Measurements from ENCODE around the gene GAK. TPM values are rescaled to one million over a fixed set of nuclear protein-coding genes. Genes with fewer than 3 reads are reported as not detected.

GAK gene
- total and polyA plus RNA-seq, 4 donors: 27.4 to 69.7 (median 47.0) TPM

DNA sequence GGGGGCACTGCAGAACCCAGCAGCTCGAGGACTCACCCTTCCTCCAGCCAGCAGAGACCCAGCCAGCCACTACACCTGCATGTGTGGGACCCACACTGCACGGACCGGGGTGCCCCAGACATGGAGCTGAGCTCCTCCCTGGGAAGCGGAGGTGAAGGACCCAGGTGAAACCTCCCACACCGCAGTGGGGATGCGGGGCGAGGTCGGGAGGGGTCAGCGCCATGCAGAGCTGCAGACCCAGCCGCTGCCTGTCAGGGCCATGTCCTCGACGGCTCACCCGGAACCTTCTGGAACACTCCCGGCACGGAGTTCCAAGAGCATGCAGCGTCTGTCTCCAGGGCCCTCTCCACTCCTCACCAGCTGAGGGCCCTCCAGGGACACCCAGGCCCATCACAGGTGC, 42.6 kb downstream of the GAK start:
- no peak for DNase-seq (ENCODE audit: low spot score)
- Histone ChIP-seq H3K9me3 (ENCODE audit: control insufficient read depth in 4 of 4, low read length in 3 of 4) (no peaks in the 10 kb centered on the region), H3K27ac (ENCODE audit: low read depth in 1 of 2, low read length in 2 of 2) (no peak overlapping the region), H3K36me3 (ENCODE audit: control insufficient read depth in 4 of 4, insufficient read depth in 3 of 4, low read depth in 1 of 4, low read length in 3 of 4) (peaks cover 2 to 70% (median 15%) of the 10 kb centered on the region in 4 donors), H3K27me3 (ENCODE audit: control insufficient read depth in 4 of 4, insufficient read depth in 4 of 4, low read length in 3 of 4) (no peaks in the 10 kb centered on the region), H3K9ac (ENCODE audit: low read depth in 1 of 2, low read length in 2 of 2) (no peak overlapping the region), H3K4me3 (ENCODE audit: low read depth in 1 of 3, low read length in 3 of 3) (no peak overlapping the region), H3K4me1 (ENCODE audit: control insufficient read depth in 4 of 4, insufficient read depth in 4 of 4, low read length in 3 of 4) (no peaks in the 10 kb centered on the region)
- WGBS: 98% methylated on average over 16 of the region's 16 CpGs
- TF ChIP-seq, protein P1, sequence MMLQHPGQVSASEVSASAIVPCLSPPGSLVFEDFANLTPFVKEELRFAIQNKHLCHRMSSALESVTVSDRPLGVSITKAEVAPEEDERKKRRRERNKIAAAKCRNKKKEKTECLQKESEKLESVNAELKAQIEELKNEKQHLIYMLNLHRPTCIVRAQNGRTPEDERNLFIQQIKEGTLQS (IDR thresholded peaks at IDR 0.05): no peak
- TF ChIP-seq JUND (IDR thresholded peaks at IDR 0.05) (no peak), FOXA1 (IDR thresholded peaks at IDR 0.05) (no peak), YY1 (IDR thresholded peaks at IDR 0.05) (no peak), ZBTB33 (IDR thresholded peaks at IDR 0.05) (no peak), TAF1 (conservative IDR thresholded peaks at IDR 0.05) (no peak), HNF4A (conservative IDR thresholded peaks at IDR 0.05) (no peak), SP1 (IDR thresholded peaks at IDR 0.05) (no peak), NR2F2 (IDR thresholded peaks at IDR 0.05) (no peak), HNF4G (IDR thresholded peaks at IDR 0.05) (no peak)
- TF ChIP-seq, protein P2, sequence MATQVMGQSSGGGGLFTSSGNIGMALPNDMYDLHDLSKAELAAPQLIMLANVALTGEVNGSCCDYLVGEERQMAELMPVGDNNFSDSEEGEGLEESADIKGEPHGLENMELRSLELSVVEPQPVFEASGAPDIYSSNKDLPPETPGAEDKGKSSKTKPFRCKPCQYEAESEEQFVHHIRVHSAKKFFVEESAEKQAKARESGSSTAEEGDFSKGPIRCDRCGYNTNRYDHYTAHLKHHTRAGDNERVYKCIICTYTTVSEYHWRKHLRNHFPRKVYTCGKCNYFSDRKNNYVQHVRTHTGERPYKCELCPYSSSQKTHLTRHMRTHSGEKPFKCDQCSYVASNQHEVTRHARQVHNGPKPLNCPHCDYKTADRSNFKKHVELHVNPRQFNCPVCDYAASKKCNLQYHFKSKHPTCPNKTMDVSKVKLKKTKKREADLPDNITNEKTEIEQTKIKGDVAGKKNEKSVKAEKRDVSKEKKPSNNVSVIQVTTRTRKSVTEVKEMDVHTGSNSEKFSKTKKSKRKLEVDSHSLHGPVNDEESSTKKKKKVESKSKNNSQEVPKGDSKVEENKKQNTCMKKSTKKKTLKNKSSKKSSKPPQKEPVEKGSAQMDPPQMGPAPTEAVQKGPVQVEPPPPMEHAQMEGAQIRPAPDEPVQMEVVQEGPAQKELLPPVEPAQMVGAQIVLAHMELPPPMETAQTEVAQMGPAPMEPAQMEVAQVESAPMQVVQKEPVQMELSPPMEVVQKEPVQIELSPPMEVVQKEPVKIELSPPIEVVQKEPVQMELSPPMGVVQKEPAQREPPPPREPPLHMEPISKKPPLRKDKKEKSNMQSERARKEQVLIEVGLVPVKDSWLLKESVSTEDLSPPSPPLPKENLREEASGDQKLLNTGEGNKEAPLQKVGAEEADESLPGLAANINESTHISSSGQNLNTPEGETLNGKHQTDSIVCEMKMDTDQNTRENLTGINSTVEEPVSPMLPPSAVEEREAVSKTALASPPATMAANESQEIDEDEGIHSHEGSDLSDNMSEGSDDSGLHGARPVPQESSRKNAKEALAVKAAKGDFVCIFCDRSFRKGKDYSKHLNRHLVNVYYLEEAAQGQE (IDR thresholded peaks at IDR 0.05): no peak

- no peak overlapping the region for H3K9ac ChIP-seq (ENCODE audit: low read depth in 1 of 2, low read length in 2 of 2)
- WGBS: 95% methylated on average over 23 of the region's 23 CpGs
- H3K4me1 ChIP-seq (ENCODE audit: control insufficient read depth in 4 of 4, insufficient read depth in 4 of 4, low read length in 3 of 4): no peaks in the 10 kb centered on the region
- TF ChIP-seq RXRA (IDR thresholded peaks at IDR 0.05) (no peak), YY1 (IDR thresholded peaks at IDR 0.05) (no peak), FOXA2 (IDR thresholded peaks at IDR 0.05) (no peak), ZBTB33 (IDR thresholded peaks at IDR 0.05) (no peak), JUND (IDR thresholded peaks at IDR 0.05) (no peak), SP1 (IDR thresholded peaks at IDR 0.05) (no peak), FOXA1 (IDR thresholded peaks at IDR 0.05) (no peak), EGR1 (IDR thresholded peaks at IDR 0.05; ENCODE audit: low read depth in 2 of 2) (no peak), GABPA (IDR thresholded peaks at IDR 0.05 in 1 of 2, conservative IDR thresholded peaks at IDR 0.05 in 1 of 2) (no peak), HNF4A (conservative IDR thresholded peaks at IDR 0.05) (no peak), TAF1 (conservative IDR thresholded peaks at IDR 0.05) (no peak), RAD21 (IDR thresholded peaks at IDR 0.05) (no peak), NR2F2 (IDR thresholded peaks at IDR 0.05) (no peak), HNF4G (IDR thresholded peaks at IDR 0.05) (no peak)
- TF ChIP-seq, protein P3, sequence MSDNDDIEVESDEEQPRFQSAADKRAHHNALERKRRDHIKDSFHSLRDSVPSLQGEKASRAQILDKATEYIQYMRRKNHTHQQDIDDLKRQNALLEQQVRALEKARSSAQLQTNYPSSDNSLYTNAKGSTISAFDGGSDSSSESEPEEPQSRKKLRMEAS (IDR thresholded peaks at IDR 0.05): no peak
- TF ChIP-seq, protein P1 (IDR thresholded peaks at IDR 0.05): no peak
- TF ChIP-seq, protein P4, sequence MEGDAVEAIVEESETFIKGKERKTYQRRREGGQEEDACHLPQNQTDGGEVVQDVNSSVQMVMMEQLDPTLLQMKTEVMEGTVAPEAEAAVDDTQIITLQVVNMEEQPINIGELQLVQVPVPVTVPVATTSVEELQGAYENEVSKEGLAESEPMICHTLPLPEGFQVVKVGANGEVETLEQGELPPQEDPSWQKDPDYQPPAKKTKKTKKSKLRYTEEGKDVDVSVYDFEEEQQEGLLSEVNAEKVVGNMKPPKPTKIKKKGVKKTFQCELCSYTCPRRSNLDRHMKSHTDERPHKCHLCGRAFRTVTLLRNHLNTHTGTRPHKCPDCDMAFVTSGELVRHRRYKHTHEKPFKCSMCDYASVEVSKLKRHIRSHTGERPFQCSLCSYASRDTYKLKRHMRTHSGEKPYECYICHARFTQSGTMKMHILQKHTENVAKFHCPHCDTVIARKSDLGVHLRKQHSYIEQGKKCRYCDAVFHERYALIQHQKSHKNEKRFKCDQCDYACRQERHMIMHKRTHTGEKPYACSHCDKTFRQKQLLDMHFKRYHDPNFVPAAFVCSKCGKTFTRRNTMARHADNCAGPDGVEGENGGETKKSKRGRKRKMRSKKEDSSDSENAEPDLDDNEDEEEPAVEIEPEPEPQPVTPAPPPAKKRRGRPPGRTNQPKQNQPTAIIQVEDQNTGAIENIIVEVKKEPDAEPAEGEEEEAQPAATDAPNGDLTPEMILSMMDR (IDR thresholded peaks at IDR 0.05; ENCODE audit: low read depth, low read length, missing input control): no peak
- TF ChIP-seq, protein P2 (IDR thresholded peaks at IDR 0.05): no peak
- H3K27me3 ChIP-seq (ENCODE audit: control insufficient read depth in 4 of 4, insufficient read depth in 4 of 4, low read length in 3 of 4): no peaks in the 10 kb centered on the region
- no peak for DNase-seq (ENCODE audit: low spot score)
- no peak overlapping the region for H3K27ac ChIP-seq (ENCODE audit: low read depth in 1 of 2, low read length in 2 of 2)
- peaks cover 2 to 73% (median 21%) of the 10 kb centered on the region in 4 donors for H3K36me3 ChIP-seq (ENCODE audit: control insufficient read depth in 4 of 4, insufficient read depth in 3 of 4, low read depth in 1 of 4, low read length in 3 of 4)
- H3K9me3 ChIP-seq (ENCODE audit: control insufficient read depth in 4 of 4, low read length in 3 of 4): no peaks in the 10 kb centered on the region
- no peak overlapping the region for H3K4me3 ChIP-seq (ENCODE audit: low read depth in 1 of 3, low read length in 3 of 3)
These were observed 44.1 kb downstream of the GAK start for GRCh38 chr4:888029-888428.
